Stimulated activated CD4-positive, alpha-beta T cell treated with anti-CD3 and anti-CD28 coated beads, TNF-alpha, amount 100 ng/mL, for 24 hours (primary cell): Measurements from ENCODE around the gene ALDH1L2.

Experiments used
- DNase-seq, 3 experiments: peaks; one replicate each; pipeline ENCODE4 v3.0.0-alpha.2; 2020; ENCODE audit warnings: low read depth in 3 of 3

The ALDH1L2 gene

DNA sequence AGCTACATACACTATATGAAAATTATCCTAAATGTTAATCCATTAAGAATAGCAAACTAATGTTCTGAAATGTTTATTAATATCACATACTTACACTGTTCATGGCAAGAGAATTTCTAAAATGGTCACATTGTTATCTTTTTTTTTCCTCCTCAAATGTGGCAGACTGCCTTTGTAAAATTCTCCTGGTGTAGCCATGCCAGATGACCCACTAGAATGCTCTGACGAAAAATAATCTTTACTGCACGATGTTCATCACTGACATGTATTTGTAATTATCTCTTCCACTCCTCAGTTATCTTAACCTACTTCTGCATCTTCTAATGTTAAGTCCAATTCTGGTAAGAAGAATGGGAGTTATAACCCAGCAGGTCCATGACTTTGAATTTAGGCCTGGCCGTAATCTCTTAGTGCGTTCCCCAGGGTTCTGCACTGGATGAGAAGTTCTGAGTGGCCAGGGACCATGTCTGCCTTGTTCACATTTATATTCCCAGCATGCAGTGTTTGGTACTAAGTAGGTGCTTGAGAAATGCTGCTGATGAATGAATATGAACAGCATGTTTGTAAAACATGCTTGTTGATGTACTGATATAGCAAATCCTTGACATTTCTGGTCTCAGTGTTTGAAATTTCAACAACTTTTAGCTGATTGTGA lies 51.4 kb downstream of the ALDH1L2 start:
- no peak for DNase-seq

DNA sequence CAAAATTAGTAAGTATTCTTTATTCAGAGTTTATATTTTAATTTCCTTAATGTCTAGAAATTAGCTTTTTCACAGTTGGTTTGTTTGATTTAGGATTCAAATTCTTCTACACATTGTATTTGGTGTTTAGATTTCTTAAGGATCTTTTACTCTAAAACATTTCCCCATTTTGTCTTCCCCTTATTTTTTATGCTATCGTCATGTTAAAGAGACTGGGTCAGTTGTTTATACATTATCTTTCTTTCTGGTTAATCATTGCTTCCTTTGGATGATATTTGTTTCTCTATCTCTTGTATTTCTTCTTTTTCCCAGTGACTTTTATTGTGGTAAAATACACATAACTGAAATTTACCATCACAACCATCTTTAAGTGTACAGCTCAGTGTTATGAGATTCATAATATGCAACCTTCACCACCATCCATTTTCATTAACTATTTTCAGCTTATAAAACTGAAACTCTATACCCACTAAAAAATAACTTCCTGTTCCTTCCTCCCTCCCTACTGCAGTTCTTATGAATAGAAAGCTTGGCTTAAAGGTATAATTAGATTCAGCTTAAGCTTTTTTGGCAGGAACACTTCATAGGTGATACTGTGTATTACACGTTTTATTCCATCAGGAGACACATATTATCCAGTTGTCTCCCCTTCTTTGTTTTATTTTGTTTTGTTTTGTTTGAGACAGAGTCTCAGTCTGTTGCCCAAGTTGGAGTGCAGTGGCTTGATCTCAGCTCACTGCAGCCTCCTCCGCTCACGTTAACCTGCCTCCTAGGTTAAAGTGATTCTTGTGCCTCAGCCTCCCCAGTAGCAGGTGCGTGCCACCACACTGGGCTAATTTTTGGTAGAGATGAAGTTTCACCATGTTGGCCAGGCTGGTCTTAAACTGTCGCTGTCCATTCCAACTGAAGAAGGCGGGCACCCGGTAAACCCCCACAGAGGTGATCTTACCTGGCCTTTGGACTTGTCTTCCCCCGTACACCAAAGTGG lies 53.1 kb downstream of the ALDH1L2 start:
- DNase-seq = no peak

DNA sequence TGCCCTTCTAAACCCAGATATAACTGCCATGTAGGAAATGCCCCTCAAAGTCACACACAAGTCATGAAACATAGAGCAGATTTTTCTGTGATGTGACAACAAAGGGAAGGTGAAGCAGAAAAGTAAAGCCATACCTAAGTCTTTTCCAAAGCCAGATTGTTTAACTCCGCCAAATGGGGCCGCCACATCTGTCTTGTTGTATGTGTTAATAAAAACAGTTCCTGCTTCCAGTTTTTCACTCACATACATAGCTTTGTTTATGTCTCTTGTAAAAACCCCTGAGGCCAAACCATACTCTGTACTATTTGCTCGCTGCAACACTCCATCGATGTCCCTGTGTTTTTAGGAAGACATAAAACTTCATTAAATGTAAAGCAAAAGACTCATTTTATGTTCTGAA lies 57.8 kb downstream of the ALDH1L2 start:
- DNase-seq = no peak

DNA sequence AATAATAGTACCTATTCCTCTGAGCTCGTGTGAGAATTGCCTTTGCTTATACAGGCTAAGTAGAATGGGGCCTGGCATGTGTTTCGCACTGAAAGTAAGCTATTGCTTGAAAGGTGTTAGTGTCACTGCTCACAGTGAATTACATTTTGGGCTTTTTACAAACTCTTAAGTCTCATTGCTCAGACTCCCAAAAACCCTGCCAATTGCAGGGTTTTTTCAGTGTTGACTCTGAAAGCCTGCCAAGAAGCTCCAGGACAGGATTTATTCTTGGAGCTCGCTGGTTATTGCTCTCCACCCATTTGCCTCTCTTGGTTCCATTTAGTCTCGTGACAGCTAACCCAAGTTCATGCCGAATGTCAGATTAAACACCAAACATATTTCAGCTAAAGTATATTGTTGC lies 58.4 kb downstream of the ALDH1L2 start:
- DNase-seq = no peak

DNA sequence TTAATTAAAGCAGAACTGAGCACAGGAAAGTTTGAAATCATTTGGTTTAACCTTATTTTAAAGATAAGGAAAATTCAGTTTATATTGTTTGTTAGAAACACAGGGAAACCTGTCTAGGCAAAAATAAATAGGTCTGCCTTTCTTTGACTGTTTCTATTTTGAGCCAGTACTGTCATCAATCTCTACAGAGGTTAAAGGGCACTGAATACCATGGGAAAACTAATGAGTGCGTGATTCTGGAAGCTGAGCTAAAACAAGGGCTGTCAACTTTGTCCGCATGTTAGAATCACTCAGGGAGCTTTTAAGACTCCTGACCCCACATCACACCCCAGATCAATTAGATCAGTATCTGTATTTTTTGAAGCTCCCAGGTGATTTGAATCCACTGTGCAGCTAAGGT lies 59.3 kb downstream of the ALDH1L2 start:
- no peak for DNase-seq

DNA sequence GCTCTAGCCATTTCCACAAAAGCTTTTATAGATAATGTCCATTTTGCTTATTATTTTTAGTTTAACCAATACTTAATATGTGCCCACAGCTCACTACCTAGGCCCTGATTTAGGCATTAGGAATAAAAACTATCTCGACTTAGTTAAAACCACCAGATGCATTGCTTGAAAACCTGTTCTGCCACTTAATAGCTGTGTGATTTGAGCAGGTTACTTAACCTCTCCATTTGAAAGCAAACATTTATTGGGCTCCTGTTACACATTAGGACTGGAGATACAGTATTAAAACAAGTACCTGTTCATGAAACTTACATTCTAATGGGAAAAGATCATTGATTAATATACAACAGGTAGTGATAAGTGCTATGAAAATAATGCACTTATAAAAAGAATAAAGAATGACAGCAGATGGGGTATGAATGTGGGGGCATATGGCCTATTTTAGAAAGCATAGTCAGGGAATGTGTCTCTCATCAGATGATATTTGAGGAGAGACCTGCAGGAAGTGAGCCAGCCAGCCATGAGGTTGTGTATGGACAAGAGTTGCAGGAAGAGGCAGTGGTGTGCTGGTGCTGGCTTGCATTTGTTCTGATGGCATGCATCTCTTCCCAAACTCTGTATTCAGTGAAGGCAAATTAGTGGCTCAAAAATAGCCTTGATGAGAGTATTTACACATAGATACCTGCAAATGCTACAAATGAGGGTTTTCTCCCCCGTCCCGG lies 63.9 kb downstream of the ALDH1L2 start:
- DNase-seq = no peak

DNA sequence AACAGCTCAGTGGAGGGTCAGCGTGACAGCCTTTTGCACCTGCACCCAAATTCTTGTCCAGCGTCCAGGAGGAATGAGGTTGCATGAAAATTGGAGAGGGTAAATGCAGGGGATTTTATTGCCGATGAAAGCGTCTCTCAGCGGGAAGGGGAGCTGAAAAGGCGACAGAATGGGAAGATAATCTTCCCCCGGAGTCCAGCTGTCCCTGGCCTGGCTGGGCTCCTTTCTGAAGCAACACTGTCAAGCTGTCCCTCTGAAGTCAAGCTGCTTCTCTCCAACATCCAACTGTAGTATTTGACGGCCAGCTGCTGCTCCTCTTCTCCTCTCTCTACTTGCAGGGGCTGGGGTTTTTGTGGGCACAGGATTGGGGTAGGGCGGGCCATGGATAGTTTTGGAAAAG lies 65.5 kb downstream of the ALDH1L2 start:
- no peak for DNase-seq

DNA sequence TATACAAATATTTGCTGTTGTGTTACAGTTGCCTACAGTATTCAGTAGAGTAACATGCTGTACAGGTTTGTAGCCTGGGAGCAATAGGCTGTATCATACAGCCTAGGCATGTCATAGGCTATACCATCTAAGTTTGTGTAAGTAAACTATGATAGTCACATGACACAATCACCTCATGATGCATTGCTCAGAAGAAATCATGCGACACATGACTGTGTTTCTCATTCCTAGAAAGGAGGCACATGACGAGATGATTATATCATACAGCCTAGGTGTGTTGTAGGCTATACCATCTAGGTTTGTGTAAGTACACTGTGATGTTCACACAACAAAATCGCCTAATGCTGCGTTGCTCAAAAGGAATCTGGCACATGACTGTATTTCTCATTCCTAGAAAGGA lies 66.2 kb downstream of the ALDH1L2 start:
- no peak for DNase-seq

DNA sequence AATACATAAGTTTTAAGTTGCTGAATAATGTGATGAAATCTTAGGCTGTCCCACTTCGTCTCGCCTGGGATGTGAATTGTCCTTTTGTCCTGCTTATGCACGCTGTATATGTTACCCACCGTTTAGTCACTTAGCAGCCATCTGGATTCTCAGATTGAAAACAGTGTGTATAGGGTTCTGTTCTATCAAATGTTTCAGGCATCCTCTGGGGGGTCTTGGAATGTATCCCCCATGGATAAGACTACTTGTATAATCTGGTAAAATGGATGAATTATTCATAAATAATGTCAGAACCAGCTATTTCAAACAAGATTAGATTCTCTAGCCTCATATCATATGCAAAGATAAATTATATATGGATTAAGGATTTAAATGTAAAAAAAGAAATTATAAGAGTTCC lies 68.7 kb downstream of the ALDH1L2 start:
- DNase-seq = no peak

DNA sequence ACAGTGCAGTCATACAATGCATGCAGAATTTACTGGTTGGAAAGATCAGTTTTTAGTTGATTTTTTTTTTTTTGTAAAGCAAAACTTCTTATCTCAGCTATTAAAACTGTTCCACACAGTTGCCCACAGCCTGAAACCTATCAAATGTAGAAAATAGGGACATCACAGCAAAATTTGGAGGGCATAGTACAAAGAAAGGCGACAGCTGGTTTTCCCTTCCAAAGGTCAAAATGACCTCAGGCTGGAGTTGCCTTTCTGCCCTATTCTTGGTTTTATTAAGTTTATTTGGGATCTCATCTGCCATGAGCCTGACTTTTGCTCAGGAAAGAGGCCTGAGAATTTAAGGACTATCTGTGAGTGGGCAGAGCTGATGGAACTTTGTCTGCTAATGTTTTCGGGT lies 69.7 kb downstream of the ALDH1L2 start:
- DNase-seq = no peak

DNA sequence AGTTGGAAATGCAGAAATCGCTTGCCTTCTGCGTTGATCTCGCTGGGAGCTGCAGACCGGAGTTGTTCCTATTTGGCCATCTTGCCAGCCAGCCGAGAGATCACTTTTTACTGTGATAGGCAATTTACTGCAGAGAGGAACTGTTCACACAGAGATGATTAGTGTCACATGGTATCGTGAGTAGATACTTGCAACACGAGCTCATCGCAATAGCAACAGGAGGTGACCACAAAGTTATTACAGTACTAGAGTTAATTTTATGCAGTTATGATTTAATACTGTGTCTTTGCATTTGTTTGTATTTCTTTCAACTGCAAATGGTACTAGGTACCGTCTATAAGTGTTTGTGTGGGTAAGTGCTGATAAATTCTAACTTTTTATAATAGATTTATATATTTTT lies 70.4 kb downstream of the ALDH1L2 start:
- no peak for DNase-seq

DNA sequence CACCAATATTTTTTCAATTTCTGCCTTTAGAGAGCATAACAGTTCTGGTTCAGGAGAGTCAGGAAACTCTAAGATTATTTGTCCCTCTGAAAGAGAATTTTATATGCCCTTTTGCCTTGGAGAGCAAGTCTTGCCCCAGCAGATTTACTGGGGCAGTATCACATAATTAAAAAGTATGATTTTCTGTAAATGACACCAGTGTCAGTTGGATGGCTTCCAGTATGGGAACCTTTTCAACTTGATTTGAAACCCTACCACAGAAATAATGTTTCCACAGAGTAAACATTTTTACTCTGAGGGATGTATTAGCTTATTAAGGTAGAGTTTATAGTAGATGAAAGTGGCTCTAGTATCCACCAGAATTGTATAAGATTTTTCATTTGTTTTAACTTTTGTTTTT lies 82.8 kb downstream of the ALDH1L2 start:
- DNase-seq = no peak

DNA sequence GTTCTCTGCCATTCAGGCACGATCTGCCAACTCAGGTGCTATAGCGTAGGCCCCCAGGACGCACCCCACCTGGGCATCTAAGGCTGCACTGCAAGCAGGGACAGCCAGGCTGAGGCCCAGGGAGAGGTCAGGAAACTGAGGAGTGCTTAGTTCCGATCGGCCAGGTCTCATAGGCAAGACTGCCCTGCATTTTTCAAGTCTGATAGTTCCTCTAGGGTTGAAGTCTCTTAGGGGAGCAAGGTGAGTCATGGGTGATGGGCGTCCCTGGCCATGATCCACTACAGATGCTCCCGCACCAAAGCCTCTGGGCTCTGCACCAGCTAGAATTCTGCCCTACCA lies 84.9 kb downstream of the ALDH1L2 start:
- no peak for DNase-seq

DNA sequence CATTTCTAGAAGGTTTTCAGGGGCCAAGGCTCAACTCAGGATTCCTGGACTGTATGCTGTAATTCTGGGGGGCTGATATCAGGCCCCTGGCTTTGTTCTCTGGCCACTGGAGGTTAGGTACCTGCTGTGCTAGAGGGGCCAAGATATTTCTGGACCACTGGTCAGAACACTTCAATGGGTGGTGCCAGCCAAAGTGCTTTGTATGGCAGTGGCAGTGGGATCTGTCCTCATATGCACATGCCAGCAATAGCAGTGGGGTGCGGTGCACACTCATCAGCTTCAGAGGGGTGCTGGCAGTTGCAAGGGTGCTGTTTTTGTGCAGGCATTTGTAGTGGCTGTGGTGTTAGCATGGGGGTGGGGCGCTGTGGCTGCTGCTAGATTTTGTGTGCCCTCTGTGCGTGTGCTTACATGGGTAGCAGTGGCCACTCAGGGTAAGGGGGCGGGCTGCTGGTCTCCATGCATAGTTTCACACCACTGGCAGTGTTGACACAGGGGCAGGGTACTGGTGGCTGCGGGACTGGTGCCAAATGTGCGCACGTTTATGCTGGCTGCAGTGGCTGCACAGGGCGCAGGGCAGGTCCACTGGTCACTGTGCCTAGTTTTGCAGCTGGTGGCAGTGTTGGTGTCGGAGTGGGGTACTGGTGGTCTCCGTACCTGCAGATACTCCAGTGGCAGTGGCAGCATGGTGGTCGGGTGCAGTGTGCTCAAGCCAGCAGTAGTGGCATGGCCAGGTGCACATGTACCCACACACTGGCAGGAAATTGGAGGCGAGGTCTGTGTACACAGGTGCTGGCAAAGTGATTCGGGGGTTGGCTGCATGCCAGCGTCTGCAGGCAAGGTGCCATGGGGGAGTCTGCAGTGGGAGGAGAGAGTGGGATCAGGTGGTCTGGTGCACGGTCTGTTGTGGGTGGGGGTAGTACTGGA lies 85.6 kb downstream of the ALDH1L2 start:
- DNase-seq = no peak

DNA sequence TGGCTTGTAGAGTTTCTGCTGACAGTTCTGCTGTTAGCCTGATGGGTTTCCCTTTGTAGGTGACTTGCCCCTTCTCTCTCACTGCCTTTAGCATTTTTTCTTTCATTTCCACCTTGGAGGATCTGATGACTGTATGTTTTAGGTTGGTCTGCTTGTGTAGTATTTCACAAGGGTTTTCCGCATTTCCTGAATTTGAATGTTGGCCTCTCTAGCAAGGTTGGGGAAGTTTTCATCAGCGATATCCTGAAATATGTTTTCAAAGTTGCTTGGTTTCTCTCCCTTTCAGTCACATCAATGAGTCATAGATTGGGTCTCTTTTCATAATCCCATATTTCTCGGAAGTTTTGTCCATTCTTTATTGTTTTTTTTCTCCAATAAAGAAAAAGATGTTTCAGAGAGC lies 86.7 kb downstream of the ALDH1L2 start:
- DNase-seq = no peak

DNA sequence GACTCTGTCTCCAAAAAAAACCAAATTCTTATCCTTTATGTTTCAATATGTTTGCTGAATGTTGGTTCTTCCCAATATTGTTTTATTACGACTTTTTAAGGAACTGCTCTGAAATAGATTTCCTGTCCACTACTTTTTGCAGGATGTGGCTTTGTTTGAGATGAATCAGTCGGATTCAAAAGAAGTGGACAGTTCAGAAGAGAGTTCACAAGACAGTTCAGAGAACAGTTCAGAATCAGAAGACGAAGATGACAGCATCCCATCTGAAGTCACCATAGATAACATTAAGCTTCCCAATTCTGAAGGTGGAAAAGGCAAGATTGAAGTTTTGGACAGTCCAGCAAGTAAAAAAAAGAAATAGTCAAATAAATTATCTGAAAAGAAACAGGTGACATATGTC lies 89.9 kb downstream of the ALDH1L2 start:
- no peak for DNase-seq

DNA sequence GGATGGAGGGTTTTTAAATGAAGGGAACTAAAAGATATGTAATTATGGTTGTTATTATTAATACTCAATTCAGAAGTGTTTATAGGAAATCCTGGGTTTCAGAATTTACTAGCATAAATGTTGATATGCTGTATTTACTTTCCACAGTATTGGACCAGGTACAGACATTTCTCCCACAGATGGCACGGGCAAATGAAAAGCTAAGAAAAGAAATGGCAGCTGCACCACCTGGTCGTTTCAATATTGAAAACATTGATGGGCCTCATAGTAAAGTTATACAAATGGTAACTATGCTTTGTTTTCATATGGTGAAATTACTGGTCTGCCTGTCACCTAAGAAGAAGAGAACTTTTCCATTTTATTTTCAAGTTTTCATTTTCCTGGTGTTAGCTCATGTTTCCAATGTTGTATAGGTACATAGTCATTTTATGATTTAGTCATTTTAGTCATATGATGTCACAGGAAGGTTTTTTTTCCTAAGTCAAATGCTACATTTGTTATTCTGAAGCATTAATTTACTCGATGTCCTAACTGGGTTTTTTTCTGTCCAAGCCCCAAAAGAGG lies 92.6 kb downstream of the ALDH1L2 start:
- no peak for DNase-seq

DNA sequence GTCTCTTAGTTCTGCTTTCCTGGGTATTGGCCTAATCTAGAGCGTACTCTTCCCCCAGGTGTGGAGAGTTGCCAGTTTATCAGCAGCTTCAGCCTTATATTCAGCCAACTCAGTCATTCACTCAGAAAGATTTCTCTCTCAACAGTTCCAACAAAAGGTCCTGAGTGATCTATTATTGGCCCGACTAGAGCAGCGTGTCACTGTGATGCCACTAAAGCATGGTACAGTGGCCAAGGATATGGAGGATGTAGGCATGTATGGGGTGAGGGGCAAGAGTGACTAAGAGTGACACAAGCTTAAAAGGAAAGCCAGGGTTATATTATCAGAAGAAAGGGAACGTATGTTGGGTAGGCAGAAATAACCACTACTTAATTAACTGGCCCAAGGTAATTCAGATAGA lies 93.3 kb downstream of the ALDH1L2 start:
- DNase-seq = no peak

DNA sequence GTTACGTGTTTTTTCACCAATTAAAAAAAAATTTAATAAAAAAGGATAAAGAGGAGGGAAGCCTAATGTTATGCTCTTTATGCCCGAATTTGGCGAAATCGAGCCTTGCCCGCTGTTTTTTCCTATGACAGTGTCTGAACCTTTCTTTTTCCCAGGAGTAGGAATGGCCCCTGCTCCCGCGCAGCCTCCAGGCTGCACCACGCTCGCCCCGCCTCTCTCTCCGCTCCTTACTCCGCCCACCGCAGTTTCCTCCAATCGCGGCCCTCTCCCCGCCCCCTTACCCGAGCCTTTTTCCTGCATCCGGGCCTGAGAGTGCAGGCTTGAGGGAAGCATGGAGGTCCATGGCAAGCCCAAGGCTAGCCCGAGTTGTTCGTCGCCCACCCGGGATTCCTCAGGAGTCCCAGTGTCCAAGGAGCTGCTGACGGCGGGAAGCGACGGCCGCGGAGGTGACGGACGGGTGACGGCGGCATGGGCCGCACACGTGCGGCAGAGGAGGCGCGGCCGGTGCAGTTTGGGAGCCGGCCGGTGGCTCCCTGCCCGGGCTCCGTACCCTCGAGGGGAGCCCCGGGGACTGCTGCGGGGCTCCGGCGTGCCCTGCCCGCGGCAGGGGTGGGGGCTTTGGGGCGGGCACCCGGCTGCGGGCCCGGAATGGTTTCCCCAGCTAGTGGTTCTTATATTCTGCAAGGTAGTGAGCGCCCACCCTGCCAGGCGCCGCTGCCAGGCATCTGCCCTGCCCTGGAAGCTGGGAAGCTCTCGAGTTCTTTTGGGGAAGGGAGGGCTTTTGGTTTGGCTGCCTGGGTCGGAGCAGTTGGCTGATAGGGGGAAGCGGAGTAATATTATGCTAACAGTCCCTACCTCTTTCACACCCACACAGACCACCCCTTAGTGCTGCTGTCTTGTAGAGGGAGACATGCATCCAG lies 98.0 kb downstream of the ALDH1L2 start, which contains the start of gene NOPCHAP1:
TSS of gene NOPCHAP1 (plus strand) at position 295 of the 920 bp plus-strand sequence. CDS start at position 332, 37 bp downstream.
- peak; percentile 79 to 90 (median 81) for DNase-seq

DNA sequence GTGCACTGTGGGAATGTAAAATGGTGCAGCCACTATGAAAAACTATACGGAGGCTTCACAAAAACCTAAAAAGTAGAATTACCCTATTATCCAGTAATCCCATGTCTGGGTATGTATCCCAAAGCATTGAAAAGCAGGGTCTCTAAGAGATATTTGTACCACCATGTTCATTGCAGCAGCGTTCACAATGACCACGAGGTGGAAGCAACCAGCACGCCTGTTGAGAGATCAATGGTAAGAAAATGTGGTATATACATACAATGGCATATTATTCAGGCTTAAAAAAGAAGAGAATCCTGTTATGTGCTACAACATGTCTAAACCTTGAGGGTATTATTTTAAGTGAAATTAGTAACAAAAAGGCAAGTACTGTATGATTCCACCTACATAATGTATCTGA lies 99.1 kb downstream of the ALDH1L2 start:
- DNase-seq = no peak
